HG02759 (cell line): ENCODE data around the gene ZGLP1.
"Not testable (repeated sequence)": the region's sequence is repeated elsewhere in the genome, so short reads cannot be mapped to it uniquely, and the experiment has no call there.

ENCODE experiments used
- ATAC-seq: cut with Tn5 transposase; IDR thresholded peaks from one replicate; pipeline ENCODE4 v1.9.1; 2021; ENCODE audit warnings: mild to moderate bottlenecking, moderate library complexity; ENCODE audit not compliant: unreplicated experiment

ZGLP1 gene

DNA sequence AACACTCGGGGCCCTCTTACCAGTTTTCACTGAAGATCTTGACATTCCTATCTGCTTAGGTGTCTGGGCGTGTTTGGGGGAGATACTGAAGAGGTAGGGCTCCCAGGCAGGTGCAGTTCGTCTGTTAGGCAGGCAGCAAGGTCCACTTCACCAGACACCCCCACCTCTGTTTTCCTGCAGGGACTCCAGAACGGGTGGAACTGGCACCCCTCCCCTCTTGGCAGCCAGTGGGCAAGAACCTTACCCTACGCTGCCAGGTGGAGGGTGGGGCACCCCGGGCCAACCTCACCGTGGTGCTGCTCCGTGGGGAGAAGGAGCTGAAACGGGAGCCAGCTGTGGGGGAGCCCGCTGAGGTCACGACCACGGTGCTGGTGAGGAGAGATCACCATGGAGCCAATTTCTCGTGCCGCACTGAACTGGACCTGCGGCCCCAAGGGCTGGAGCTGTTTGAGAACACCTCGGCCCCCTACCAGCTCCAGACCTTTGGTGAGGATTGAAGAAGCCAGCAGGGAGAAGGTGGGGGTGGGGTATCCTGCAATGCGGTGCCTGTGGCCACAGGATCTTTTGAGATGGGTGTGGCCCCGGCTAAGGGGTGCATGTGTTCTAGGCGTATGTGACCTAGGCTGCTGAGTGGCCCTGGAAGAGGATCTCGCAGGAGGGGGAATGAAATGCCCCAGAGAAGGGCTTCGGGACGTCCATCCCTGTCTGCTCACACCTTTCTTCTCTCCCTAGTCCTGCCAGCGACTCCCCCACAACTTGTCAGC, 26.1 kb downstream of the ZGLP1 start:
- ATAC-seq, result no peak

- ATAC-seq, result not testable (repeated sequence)
Measured at GRCh38 chr19:10282043-10282442, 27.6 kb downstream of the ZGLP1 start.

- ATAC-seq, result no peak
Measured at GRCh38 chr19:10279737-10280442, 29.7 kb downstream of the ZGLP1 start.

DNA sequence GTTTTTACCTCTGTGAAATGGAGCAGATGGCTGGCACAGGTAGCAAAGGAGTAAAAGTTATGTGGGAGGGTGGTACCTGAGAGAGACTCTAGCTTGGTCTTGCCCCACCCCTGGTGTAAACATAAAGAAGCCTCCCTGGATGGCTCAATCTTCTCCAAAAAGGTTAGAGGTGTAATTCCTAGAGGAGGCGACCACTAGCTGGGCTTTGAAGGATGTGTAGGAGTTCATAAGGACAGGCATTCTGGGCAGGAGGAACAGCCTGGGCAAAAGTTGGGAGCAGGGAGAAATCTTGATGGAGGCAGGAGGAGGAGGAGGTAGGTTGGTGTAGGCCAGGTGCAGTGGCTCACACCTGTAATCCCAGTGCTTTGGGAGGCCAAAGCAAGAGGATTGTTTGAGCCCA, 30.7 kb downstream of the ZGLP1 start:
- no peak for ATAC-seq

- no peak for ATAC-seq
Measured at GRCh38 chr19:10277795-10278589, 31.6 kb downstream of the ZGLP1 start.

- no peak for ATAC-seq
Measured at GRCh38 chr19:10274589-10274988, 35.0 kb downstream of the ZGLP1 start.

DNA sequence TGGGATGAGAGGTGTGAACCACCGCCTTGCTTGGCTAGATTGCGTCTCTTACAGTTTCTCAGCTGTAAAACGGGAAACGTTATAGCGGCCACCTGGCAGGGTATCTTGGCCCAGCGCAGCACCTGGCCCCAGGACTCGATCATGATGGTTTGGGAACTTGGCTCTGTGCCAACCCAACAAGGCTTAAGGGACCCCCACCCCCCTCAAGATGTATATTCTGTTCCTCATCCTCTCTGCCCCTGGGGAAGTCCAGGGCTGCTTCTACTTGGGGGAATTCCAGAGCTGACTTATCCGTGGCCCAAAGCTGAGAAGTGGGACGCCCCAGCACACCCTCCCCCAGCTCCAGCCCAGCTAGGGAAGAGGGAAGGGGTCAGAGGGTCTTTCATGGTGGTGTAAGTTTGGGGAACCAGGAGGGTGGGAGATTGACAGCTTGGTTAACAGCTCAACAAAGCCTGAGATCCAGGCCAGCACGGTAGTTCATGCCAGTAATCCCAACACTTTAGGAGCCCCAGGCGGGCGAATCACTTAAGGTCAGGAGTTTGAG, 38.0 kb downstream of the ZGLP1 start:
- ATAC-seq, result peak; percentile 25

GRCh38 chr19:10270616-10271394, 38.8 kb downstream of the ZGLP1 start, which contains the start of gene ICAM1:
ICAM1 (plus strand) TSS chr19:10271120; CDS start chr19:10271160, 40 bp downstream.
- ATAC-seq, result peak; percentile 56

DNA sequence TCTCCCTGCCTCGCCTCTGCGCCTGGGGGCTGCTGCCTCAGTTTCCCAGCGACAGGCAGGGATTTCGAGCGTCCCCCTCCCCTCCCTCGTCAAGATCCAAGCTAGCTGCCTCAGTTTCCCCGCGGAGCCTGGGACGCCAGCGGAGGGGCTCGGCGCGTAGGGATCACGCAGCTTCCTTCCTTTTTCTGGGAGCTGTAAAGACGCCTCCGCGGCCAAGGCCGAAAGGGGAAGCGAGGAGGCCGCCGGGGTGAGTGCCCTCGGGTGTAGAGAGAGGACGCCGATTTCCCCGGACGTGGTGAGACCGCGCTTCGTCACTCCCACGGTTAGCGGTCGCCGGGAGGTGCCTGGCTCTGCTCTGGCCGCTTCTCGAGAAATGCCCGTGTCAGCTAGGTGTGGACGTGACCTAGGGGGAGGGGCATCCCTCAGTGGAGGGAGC, 39.4 kb downstream of the ZGLP1 start:
- peak; percentile 42 for ATAC-seq

DNA sequence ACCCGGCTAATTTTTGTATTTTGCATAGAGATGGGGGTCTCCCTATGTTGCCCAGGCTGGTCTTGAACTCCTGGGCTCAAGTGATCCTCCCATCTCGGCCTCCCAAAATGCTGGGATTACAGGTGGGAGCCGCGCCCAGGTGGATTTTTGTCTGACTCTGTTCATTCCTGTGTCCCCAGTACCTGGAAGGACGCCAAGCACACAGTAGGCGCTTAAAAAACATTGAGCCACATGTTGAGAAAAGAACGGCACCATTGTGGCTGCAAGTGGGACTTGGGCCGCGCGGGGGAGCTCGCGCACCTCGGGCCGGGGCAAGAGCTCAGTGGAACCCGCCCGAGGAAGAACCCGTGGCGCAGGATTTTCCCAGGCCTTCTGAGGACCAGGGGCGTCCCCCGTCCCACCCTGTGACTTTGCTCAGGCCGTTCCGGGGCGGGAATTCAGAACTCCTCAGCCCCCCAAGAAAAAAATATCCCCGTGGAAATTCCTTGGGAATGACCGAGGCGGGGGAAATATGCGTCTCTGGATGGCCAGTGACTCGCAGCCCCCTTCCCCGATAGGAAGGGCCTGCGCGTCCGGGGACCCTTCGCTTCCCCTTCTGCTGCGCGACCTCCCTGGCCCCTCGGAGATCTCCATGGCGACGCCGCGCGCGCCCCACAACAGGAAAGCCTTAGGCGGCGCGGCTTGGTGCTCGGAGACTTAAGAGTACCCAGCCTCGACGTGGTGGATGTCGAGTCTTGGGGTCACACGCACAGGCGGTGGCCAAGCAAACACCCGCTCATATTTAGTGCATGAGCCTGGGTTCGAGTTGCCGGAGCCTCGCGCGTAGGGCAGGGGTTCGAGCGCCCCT, 40.1 kb downstream of the ZGLP1 start:
- peak; percentile 41 for ATAC-seq

- no peak for ATAC-seq
Measured at GRCh38 chr19:10268071-10268470, 41.5 kb downstream of the ZGLP1 start.

DNA sequence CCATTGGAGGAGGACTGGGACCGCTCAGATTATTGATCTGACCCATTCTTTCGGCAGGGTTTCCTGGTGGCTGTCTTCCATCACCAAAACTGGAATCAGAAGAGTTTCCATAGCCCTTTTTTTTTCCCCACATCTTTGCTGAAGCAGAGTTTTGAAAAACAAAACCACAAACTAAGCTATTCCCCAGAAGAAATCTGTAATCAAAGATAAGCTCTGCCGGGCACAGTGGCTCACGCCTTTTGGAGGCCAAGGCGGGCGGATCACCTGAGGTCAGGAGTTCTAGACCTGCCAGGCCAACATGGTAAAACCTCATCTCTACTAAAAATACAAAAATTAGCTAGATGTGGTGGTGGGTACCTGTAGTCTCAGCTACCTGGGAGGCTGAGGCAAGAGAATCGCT, 42.9 kb downstream of the ZGLP1 start:
- ATAC-seq, result no peak

GRCh38 chr19:10262771-10263170, 46.8 kb downstream of the ZGLP1 start:
- ATAC-seq, result no peak

DNA sequence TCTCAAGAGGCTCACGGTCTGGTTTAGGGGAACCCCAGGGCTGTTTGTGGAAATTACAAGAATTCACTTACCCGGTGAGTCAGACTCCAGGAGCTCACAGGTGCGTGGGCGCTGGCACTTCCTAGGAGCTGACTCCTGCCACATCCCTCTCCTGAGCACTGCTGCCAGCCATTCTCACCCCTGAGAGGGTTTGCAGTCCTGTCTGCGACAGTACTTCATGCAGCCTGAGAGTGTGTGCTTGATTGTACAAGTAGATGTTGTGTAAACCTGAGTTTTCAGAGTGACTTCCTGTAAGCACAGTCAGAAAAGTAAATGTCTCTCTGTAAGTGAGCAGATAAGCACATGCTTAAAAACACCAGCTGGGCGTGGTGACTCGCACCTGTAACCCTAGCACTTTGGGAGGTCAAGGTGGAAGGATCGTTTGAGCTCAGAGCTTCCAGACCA, 49.5 kb downstream of the ZGLP1 start:
- ATAC-seq, result no peak

- peak; percentile 43 for ATAC-seq
Measured at GRCh38 chr19:10259162-10259905, 50.3 kb downstream of the ZGLP1 start.

GRCh38 chr19:10258080-10258710, 51.4 kb downstream of the ZGLP1 start:
- no peak for ATAC-seq

DNA sequence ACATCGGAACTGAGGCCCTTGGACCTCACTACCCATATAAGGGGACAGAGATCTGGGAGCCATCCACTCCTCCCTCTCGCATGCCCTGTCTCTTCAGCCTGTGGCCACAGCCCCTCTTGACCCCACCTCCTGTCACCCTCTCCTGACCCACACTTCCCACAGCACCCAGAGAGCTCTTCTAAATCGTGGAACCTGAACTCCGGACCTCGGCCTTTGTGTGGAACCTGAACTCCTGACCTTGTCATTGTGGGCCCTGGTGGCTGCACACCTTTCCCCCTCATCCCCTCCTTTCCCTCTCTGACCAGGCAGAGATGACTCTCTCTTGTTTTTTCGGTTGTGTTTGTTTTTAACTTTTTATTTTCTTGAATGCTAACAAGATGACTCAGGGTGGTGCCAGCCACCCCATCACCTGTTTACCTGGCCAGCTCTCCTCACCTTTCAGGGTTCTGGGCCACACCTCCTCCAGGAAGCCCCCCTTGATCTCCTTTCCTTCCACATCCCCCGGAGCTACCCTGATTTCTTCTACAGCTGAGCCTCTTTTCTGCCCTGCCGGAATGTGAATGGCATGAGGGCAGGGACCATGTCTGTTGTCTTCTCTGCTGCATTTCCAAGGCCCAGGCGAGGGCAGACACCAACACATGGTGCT, 52.5 kb downstream of the ZGLP1 start:
- no peak for ATAC-seq

DNA sequence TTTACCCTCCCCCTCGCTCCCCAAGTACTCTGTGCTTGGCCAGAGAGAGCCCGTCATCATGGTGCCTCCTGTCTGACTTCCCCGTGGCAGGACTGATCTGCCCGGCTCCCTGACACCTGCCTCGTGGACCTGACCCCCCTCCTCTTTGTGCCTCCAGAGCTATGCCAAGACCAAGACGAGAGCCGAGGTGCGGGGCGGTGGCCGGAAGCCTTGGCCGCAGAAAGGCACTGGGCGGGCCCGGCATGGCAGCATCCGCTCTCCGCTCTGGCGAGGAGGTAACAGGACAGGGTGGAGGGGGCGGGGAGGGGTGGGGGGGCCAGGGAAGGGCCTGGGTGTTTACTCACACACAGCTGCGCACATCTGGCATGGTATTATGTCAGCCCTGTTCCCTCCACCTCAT, 53.1 kb downstream of the ZGLP1 start:
- no peak for ATAC-seq
